GM12865 (cell line): ENCODE results near the gene SMC1A.
"Not testable (repeated sequence)": the region's sequence is repeated elsewhere in the genome, so short reads cannot be mapped to it uniquely, and the experiment has no call there.

Source experiments
- DNase-seq: peaks from one replicate; pipeline ENCODE4 v3.0.0; 2010; ENCODE audit warnings: low read depth
- H3K4me3 ChIP-seq: 2 replicates; pipeline ENCODE4 v1.5.1; 2011; ENCODE audit warnings: mild to moderate bottlenecking, low read depth, low read length, control low read depth
- TF ChIP-seq, protein P1 (sequence below): IDR thresholded peaks from 2 replicates; pipeline ENCODE4 v1.5.1; 2011; ENCODE audit warnings: low read length, control low read depth, low read depth, inconsistent platforms; ENCODE audit not compliant: insufficient read depth; ENCODE audit errors: missing control alignments

Gene SMC1A

GRCh38 chrX:53429755-53430154 lies 7.3 kb upstream of the SMC1A start:
- TF ChIP-seq, protein P1, sequence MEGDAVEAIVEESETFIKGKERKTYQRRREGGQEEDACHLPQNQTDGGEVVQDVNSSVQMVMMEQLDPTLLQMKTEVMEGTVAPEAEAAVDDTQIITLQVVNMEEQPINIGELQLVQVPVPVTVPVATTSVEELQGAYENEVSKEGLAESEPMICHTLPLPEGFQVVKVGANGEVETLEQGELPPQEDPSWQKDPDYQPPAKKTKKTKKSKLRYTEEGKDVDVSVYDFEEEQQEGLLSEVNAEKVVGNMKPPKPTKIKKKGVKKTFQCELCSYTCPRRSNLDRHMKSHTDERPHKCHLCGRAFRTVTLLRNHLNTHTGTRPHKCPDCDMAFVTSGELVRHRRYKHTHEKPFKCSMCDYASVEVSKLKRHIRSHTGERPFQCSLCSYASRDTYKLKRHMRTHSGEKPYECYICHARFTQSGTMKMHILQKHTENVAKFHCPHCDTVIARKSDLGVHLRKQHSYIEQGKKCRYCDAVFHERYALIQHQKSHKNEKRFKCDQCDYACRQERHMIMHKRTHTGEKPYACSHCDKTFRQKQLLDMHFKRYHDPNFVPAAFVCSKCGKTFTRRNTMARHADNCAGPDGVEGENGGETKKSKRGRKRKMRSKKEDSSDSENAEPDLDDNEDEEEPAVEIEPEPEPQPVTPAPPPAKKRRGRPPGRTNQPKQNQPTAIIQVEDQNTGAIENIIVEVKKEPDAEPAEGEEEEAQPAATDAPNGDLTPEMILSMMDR = no peak
- DNase-seq = no peak
- H3K4me3 ChIP-seq = no peak overlapping the region

GRCh38 chrX:53422861-53423306 lies 430 bp upstream of the SMC1A start, which contains the start of gene RIBC1:
Gene RIBC1 (plus strand): TSS chrX:53422873. CDS start chrX:53426277, 3,404 bp downstream.
- no peak for DNase-seq
- TF ChIP-seq, protein P1 = no peak
- H3K4me3 ChIP-seq = peak within 1 kb of the TSS; percentile 70

GRCh38 chrX:53421772-53422085 lies 725 bp downstream of the SMC1A start:
- TF ChIP-seq, protein P1 = no peak
- DNase-seq = no peak

GRCh38 chrX:53421125-53421524 lies 1.3 kb downstream of the SMC1A start:
- H3K4me3 ChIP-seq = peak overlapping the region; percentile 70
- no peak for DNase-seq
- TF ChIP-seq, protein P1 = no peak

More at GRCh38 chrX:53421772-53422085, 725 bp downstream of the SMC1A start:
- peak overlapping the region; percentile 70 for H3K4me3 ChIP-seq

DNA sequence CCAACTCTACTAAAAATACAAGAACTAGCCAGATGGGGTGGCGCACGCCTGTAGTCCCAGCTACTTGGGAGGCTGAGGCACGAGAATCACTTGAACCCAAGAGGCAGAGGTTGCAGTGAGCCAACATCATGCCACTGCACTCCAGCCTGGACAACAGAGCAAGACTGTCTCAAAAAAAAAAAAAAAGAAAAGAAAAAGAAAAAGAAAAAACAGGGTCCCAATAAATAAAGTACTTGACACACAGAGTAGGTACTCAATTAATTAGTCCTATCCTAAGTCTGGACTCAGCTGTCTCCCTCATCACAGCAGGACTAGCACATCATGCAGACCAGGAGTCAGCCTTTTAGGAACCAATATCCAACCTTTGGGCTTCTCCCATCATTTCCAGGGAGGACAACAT lies 2.1 kb downstream of the SMC1A start:
- not testable (repeated sequence) for H3K4me3 ChIP-seq, DNase-seq

DNA sequence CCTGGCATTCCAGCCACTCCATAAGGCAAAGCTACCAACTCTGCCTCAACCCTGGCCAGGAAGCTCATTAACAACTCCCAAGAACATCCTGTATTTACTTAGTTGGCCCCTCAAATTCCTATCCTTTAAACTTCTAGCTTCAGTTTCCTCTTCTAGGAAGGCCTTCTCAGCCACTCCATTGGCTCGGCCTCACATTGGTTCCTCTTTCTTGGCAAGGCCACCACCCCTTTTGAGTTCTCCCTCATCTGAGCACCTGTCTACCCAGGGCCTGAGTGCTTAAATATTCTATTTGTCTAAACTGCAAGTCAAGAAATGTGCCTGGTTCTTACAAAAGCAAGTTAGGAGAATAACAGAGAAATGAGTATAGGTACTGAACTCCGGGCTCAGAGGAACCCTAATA lies 10.0 kb downstream of the SMC1A start:
- TF ChIP-seq, protein P1 = no peak
- no peak overlapping the region for H3K4me3 ChIP-seq
- no peak for DNase-seq

DNA sequence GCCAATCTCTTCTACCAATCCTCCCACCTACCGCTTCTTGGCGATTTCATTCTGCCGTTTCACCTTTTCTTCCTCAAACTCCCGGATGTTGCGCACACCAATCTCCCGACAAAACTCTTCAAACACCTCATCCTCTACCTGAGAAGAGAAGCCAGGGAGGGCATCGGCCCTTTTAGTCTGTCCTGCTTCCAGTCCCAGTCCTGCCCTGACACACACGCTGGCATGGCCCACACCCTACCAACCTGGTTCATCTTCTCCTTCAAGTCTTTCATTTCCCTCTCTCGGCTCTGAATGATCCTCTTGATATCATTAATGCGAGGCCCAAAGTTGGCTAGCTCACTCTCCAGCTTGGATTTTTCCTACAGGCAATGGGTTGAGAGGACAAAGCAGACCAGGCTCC lies 18.9 kb downstream of the SMC1A start:
- TF ChIP-seq, protein P1 = no peak
- DNase-seq = no peak
- no peak overlapping the region for H3K4me3 ChIP-seq
